SU-DHL-6 (cell line): ENCODE measurements around the gene EXOC4.

Experiments used
- CTCF ChIP-seq: fragments of 200-600 bp; sonication (generic); IDR thresholded peaks from one replicate; pipeline ENCODE4 v1.5.1; 2017; ENCODE audit warnings: antibody characterized with exemption, mild to moderate bottlenecking, low read length, moderate library complexity; ENCODE audit not compliant: insufficient read depth, poor library complexity, severe bottlenecking
- EZH2phosphoT487 ChIP-seq: fragments of 200-600 bp; sonication (generic), shearing (Covaris generic); conservative IDR thresholded peaks from 2 replicates; pipeline ENCODE4 v1.6.1; 2018; ENCODE audit warnings: mild to moderate bottlenecking, antibody characterized with exemption, low read length, moderate library complexity, mixed read lengths

GRCh38 chr7:133230591-133231194, 22.2 kb upstream of the EXOC4 start:
- TF ChIP-seq CTCF (peak; percentile 45), EZH2phosphoT487 (no peak)
